C1 segment of cervical spinal cord (tissue), 14 donors: ENCODE data around the gene SRP9.
"Not testable (repeated sequence)": the region's sequence is repeated elsewhere in the genome, so short reads cannot be mapped to it uniquely, and the experiment has no call there.

Experiments used
- DNase-seq, 14 donors: peaks; one replicate each; lab custom pipeline; 2025; lab: John Stamatoyannopoulos, UW

SRP9 gene

DNA sequence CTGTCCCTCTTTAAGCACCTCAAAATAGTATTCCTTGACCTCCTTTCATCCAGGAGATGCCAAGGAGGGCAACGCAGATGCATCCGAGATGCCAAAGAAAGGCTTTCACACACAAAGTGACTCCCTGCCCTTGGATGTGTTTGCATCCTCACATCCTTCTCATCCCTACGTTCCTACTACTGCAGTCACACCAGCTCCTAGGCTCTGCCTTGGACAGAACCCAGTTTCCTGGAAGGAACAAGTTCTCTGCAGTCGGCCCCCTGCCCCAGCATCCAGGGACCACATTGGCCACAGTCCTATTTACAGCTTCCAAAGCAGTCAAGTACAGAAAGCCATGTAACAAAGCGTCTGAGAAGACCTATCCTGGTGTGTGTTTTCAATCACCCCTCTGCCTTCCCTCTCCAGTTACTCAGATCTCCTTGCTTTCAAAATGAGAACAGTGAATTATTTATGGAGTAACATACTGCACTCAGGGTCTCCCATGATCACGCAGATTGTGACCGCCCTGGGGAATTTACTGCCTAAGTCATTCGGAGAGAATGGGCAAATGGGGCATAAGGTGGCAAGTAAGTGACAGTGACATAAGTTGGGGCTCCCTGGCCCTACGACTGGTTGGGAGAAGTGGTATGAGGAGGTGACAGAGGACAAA is 21.8 kb upstream of the SRP9 start:
- DNase-seq, result no peak

DNA sequence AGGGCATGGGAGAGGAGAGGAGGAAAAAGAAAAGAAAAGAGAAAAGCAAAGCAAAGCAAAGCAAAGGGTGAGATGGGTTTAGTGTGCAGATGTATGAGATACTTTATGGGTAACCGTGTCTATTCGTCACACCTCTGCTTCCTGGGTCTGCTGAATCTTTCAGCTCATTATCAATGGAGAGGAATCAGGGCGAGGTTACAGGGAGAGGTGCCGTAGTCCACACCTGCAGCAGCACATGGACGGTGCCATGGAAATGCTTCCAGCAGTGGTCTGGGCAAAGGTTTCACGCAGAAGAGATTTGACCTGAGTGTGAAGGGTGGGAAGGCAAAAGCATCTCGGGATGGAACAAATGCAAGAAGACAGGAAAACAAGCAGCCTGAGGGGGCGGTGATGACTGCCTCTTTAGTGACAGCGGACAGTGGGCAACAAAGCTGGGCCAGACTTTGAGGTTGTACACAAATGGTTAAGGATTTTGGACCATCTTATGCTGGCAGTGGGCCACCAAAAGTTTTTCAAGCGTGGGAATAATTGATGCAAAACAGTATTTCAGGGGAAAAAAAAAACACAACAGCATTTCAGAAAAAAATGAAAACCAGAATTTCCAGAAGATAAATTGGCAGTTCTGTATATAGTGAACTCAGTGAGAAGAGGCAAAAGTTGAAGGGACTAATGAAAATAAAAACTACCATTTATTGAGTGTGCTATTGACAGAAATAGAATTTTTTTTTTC is 19.5 kb upstream of the SRP9 start:
- no peak for DNase-seq

DNA sequence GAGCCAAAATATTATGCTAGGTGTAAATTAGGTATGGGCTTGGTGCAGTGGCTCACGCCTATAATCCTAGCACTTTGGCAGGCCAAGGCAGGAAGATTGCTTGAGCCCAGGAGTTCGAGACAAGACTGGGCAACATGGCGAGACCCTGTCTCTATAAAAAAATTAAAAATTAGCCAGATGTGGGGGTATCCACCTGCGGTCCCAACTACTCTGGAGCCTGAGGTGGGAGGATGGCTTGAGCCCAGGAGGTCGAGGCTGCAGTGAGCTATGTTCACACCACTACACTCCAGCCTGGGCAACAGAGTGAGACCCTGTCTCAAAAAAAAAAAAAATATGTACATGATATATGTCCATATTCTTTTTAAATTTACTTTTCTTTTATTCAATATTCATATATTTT is 17.7 kb upstream of the SRP9 start:
- not testable (repeated sequence) for DNase-seq

DNA sequence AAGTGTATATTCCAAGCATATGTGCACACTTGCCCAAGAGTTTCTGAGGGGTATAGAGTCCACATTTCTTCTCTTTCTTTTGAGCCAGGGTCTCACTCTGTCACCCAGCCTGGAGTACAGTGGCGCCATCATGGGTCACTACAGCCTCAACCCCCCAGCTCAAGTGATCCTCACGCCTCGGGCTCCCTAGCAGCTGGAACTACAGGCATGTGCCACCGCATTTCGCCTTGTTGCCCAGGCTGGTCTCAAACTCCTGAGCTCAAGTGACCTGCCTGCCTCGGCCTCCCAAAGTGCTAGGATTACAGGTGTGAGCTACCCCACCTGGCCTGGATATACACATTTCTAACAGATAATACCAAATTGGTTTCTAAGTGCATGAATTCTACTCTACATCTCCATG is 17.1 kb upstream of the SRP9 start:
- no peak for DNase-seq

DNA sequence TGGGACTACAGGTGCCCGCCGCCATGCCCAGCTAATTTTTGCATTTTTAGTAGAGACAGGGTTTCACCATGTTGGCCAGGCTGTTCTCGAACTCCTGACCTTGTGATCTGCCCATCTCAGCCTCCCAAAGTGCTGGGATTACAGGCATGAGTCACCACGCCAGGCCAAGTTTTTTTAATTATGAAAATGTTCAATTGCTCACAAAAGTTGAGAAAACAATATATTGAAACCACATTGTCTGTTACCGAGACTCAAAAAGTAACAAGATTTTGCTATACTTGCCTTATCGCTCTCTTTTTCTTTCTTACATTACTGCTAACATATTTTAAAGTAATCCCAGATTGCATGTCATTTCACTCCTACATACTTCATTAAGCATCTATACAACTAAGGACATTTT is 16.2 kb upstream of the SRP9 start:
- DNase-seq, result not testable (repeated sequence)

DNA sequence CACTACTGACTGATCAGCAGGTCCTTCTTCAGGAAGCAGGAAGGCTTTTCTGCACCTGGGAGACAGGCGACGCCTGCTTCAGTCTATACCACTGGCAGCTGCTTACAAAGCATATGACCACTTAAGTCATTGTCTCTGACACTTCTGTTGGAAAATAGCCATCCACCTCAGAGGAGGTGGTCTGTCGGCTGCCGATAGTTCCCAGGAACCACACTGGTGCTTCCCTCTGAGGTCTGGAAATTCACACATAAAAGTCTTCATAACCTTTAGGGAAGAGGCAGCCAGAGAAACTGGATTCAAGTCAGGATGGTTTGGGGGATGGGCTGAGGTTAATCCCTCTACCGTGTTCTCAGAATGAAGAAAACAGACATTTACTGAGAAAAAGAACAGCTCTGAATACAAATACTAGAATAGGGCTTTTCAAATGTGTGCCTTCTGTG is 15.6 kb upstream of the SRP9 start:
- no peak for DNase-seq

DNA sequence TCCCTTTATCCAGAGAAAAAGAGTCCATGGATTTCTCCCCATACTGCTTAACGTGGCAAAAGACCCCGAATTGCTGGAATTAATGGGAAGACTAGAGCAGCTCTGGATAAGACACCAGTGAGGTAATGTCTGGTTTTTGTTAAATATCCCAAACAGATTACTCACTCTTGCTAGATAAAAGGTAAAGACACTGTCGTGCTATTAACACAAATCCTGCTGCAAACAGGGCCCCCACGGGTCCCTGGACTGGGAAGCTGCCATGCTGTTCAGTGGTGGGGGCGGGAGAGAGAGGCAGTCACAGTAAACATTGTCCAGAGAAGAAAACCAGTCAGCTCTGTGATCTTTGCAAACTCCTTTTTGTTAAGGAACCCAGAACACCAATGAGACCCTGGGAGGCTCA is 15.2 kb upstream of the SRP9 start:
- DNase-seq, result no peak

DNA sequence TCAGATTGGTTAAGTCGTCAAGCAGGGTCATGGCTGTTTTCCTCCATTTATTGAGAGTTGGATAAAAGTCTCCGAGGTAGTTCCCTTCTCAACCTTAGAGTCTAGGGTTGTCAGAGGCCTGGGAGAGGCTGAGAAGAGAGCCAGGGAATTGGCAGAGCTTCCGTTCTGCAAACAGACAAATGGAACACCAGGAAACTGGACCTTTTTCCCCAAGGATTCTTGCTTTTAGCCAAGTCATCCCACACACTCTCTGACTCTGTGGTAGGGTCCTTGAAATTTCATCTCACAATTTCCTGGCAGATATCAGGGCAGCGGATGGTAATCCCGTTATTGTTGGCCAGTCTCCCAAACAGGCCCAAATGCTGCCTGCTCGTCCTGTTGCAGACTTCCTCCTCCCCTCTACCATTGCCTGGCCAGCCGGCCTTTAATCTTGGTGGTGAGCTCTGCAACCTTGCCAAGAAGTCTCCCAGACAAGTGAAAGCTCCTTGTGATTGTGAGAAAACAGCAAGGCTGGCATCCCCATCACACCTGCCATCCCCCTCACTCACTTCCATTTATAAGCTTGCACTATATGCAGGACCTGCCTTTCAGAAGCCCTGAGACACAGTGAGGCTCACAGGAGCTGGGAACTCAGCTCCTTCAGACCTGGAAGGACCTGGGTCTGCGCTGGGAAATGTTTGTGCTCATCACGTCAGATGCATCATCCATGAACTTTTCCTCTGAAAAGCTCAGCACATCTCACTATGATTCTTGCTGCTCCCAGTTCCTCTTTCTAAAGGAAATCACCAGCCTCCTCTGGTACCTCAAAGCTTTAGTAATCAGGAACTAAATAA is 13.7 kb upstream of the SRP9 start:
- DNase-seq, result no peak

DNA sequence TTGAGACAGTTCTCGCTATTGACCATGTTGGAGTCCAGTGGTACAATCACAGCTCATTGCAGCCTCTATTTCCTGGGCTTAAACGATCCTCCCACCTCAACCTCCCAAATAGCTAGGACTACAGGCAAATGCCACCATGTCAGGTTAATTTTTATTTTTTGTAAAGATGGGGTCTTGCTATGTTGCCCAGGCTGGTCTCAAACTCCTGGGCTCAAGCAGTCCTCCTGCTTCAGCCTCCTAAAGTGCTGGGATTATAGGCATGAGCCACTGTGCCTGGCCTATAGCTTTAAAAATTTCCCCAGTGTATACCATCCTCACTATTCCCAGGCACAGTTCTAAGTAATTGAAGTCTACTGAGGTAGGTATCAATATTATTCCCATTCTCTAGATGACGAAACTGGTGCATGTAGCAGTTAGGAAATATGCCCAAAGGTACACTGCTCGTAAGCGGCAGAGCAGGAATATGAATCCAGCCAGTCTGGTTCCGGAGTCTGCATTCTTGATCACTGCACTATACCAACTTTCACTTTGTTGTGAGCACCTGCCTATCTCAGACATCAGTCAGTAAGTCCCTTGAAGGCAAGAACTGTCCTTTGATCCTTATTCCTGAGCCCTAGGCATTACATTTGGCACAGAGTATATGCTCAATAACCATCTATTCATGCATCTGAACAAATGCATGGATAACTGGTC is 11.5 kb upstream of the SRP9 start:
- DNase-seq, result no peak

DNA sequence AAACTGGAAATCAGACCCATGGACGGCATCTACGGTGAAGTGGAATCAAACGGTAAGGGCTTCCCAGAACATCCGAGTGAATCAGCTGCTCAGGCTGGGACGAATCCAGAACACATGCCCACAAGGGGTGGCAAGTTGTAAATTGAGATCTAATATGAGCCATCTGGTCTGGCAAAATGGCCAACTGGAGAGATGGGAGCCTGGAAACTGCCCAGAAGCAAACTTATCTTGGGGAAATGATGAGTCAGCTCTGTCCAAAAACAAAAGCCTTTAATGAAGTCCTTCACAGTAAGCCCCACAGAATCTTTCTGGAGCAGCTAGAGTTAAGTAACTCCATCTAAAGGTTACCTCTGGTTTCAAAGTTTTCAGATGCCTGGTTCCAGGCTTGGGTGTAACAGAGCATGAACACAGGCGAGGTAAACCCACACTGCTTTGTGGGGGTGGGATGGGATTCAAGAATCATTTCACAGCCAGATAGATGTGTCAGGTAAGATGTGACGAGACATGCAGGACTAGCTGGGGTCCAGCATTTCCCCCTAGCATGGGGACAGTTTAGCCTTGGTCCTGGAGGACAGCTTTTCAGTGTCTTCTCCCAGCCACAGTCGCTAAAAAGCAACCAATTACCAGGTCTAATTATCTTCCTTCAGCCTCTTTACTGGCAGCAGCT is 10.5 kb upstream of the SRP9 start:
- peak in 2 of 14 donors; percentile 50 to 57 for DNase-seq

DNA sequence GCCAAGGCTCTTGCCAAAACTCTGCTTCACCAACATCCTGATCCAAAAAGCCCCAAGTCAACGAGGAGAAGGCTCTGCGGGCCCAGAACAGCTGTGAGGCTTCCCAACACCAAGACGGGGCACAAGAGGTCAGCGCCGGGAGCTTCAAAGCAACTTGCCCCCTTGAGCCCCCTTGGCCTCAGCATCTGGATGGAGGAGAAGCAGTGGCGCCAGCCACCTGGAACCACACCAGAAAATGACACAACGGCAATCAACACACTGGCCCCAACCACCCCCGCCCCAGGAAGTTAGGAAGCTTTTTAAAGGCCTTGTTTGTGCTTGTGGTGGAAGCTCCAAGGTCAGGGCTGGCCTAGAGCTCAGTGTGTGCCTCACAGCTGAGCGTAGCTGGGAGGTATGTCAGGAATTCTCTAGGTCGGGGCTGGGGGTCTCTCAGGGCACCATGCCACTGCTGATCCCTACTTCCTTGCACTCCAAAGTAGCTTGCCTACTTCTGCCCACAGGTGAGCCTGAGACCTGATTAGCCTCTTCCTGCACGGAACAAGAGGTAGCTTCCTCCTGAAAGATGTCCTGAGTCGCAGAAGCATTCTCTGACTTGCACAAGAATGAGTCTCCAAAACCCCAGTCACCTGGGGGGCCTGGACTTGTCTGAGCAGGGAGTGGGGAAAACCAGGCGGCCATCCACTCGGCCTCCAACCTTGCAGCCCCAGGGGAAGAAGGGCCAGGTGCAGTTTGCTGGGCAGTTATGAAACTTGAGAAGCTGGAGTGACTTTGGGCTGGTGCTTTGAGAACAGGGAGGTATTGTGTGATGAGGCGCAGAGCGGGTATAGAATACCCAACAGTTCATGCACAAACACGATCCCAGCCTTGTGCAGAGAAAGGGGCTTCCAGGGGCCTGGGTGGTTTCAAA is 9.7 kb upstream of the SRP9 start:
- DNase-seq, result peak in 2 of 14 donors; percentile 3 to 33

DNA sequence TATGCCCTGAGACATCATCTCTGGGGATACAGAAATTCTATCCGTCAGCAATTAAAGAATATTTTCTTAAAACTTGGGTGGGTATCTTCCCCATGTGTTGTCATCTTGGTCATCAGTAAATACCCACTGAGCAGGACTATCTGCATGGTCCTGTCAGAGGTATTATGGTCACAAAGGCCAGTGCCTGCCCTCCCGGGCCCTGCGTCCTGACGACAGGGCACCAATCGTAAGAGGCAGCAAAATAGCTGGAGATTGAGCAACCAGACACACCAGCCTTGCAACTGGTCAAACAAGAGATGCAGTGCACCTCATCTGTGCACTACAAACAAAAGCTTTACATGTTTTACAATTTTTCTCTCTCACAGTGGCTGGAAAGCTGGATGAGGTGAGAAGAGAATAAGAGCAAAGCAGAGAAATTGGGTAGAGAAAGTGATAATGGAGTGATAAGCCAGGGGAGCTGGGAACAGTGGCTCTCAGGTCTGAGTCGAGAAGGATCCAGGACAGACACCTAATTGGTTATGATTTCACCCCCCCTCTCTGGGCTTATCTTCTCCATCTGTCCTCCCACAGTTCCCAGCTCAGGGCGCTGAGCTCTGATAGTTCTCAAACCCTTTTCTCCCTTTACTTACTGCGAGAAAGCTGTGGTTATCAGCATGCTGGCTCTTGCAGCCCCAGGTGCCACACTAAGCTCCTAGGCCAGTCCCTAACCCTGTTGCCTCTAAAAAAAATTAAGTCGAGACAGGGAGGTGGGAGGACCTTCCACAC is 8.8 kb upstream of the SRP9 start:
- DNase-seq, result no peak

DNA sequence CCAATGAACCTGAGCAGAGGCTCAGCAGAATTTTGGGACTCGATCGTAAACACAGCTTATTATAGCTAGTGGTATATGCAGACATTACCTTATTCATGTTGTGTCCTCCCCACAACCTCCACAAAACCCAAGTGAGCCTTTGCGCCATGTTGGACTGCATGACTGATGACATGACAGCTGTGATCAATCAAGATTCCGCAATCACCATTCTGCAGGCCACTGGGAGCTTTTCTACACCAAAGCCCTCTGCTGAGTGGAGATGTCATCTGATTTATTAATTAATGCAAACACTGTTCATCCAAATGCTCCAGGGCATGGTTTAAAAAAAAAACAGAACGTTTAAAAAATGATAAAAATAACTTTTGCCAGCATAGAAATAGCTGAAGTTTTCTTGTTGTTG is 7.9 kb upstream of the SRP9 start:
- no peak for DNase-seq

DNA sequence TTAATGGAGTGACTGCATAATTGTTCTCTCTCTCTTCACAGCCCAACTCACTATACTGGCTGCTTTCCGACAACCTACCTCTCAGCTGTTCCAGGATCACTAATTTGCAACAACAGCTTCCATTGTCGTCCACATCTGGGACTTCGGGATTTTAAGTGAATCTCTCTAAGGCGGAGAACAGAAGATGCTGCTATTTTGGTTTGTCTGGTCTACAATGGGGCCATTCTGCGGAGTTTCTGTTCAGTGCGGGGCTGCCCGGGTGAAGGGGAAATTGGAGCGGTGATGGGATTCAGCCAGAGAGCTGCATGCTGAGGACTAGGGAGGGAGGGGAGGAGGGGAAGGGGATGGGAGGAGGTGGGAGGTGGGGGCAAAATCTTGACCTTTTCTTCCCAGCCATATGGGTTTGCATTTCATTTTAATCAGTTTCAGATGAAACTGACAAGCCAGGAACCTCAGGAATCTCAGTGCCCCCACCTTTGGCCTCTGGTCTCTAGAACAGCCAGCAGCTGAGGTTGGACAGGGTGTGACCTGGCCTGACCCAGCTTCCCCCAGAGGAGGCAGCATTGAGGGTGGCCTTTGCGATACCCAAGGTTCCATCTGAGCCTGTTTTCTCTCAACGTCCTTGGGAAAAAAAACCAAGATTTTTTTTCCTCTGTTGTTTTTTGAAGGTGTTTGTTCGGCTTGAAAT is 6.9 kb upstream of the SRP9 start:
- peak in 2 of 14 donors; percentile 22 to 31 for DNase-seq

DNA sequence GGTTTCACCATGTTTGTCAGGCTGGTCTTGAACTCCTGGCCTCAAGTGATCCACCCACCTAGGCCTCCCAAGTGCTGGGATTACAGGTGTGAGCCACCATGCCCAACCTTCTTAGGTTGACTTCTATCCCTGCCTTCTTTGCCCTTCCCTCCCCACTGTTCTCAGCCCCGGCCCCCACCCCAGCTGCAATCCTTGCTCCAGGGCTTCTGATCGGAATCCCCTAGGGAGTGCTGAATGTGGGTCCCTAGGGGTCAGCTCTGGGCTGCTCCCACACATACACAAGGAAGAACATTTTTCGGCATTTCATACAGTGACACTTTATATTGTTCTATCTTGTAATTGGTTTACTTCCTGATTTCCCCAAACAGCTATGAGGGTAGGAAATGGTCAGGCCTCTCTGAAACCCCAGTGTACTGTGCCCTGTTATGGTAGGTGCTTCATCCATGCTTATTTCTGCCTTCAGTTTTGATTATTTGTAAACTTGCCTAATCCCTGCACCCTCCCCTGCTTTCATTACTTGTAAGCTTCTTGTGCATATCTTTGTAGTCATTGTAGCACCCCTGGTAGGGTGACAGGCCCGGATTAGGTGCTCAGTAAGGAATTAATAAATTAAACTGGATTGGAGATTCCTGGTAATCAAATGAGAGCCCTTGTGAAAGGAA is 5.8 kb upstream of the SRP9 start:
- DNase-seq, result peak in 1 of 14 donors; percentile 16

DNA sequence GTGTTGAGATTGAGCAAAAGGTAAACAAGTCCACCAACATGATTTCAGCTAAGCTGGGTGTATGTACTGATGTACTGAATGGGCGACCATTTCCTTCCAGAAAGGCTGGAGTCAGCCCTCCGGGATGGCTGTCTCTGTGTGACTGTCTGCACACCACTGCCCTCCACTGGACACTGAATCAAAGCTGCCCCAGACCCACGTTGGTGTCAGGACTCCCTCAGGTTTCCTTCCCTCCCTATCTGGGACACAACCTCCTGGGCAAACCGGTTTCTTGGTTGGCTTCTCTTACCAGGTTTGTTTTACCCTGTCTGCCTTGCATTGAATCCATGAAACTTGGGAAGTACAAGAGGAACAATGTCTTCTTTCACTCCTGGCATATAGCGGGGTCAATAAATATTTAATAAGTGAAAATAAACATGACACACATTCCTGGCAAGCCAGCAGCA is 5.3 kb upstream of the SRP9 start:
- DNase-seq, result peak in 12 of 14 donors; percentile 8 to 75 (median 58)

DNA sequence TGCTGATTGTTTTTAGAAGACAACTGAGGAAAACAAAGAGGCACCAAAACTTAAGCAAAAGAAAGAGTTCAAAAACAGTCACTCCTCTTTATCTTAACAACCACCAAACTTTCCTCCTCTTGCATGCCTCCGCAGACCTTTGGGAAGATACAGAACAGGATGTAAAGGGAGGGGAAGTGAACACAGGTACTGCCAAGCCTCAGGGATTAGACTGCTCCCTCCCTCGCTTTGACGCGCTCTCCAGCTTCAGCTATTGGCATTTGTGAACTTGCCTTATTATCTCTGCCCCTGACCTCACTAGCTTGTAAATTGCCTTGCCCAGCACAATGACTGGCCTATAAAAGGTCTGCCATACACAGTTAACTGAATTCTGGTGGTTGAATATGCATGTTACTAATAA is 4.8 kb upstream of the SRP9 start:
- no peak for DNase-seq
